Activated gamma-delta T cell treated with Interleukin-2 at 50 U/mL for 16 hours (primary cell): ENCODE measurements around the gene CCDC85B.
A peak's percentile ranks its signal among the peaks of the same experiment; 100 is the strongest.

Experiments used
- DNase-seq: peaks from one replicate; pipeline ENCODE4 v3.0.0-alpha.2; 2020

The CCDC85B gene

GRCh38 chr11:65869643-65870306 lies 20.7 kb upstream of the CCDC85B start:
- DNase-seq: no peak

GRCh38 chr11:65870307-65870658 lies 20.2 kb upstream of the CCDC85B start:
- DNase-seq: no peak

DNA sequence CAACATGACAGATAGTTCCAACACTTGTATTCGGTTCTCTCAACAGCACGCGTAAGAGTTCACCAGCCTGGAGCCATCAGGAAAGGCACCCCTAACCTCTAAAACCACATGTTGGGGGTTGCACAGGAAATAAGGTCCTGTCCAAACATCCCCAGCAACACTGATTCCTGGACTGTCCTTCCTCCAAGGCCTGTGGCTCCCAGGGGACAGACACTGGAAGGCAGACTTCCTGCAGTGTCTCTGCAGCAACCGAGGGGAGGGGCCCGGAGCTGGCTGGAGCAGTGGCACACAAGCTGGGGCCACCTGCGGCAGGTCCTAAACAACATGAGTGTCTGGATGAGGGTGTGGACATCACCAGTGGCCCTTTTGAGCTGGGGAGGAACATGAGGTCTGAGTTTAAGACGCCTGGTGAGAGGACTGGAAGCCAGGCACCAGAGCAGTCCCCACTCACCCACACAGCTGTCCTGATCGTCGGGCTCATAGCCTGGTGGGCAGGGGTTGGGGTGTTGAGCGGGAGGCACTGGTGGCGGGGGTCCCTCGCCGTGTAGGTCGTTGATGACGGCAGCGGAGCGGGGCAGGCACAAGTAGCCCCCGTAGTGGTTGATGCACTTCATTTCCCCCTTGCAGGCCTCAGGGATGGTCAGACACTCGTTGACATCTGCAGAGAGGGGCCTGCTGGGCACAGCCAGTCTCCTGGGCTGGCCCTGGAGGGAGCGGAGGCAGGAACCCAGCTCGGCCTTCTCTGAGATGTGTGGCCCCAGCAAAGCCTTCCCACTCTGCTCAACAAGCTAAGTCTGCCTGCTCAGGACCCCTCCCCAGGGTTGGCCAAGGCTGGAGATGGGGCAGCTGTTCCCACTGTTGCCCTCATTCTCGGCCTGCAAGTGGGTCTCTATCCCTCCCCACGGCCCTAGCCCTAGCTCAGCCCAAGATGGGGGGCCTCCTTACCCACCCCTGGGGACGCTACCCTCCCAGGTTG lies 19.5 kb upstream of the CCDC85B start:
- DNase-seq: no peak

- no peak for DNase-seq
Measured at GRCh38 chr11:65871811-65872548, 18.5 kb upstream of the CCDC85B start.

- DNase-seq: no peak
Measured at GRCh38 chr11:65872586-65873317, 17.7 kb upstream of the CCDC85B start, which contains the start of gene EFEMP2. TSS of gene EFEMP2 (minus strand) at chr11:65872800. CDS start at chr11:65872354, 446 bp downstream.

- DNase-seq: peak; percentile 96
Measured at GRCh38 chr11:65873318-65874156, 16.9 kb upstream of the CCDC85B start.

DNA sequence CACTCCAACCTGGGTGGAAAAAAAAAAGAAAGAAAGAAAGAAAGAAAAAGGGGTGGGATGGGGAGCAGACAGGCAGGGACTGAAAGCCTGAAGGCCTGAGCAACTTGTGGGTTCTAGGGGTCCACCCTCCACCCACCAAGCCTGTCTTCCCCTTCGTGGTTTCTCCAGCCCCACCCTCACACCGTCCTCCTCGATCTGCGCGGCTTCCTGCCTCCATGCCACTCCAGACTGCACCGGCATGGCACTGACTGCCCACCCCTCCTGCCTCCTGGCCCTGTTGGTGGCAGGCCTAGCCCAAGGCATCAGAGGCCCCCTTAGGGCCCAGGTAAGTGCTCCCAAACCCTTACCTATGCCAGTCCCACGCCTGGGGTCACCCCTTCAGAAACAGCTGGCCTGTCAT lies 10.9 kb upstream of the CCDC85B start, which contains the start of gene CTSW:
CTSW (plus strand) TSS at position 221 of the 400 bp plus-strand sequence; CDS start at position 239, 18 bp downstream.
- DNase-seq: peak; percentile 56

- no peak for DNase-seq
Measured at GRCh38 chr11:65880027-65880426, 10.4 kb upstream of the CCDC85B start.

- DNase-seq: no peak
Measured at GRCh38 chr11:65880844-65881421, 9.5 kb upstream of the CCDC85B start.

GRCh38 chr11:65882120-65883057 lies 8.1 kb upstream of the CCDC85B start:
- no peak for DNase-seq

GRCh38 chr11:65883058-65883761 lies 7.3 kb upstream of the CCDC85B start:
- no peak for DNase-seq

DNA sequence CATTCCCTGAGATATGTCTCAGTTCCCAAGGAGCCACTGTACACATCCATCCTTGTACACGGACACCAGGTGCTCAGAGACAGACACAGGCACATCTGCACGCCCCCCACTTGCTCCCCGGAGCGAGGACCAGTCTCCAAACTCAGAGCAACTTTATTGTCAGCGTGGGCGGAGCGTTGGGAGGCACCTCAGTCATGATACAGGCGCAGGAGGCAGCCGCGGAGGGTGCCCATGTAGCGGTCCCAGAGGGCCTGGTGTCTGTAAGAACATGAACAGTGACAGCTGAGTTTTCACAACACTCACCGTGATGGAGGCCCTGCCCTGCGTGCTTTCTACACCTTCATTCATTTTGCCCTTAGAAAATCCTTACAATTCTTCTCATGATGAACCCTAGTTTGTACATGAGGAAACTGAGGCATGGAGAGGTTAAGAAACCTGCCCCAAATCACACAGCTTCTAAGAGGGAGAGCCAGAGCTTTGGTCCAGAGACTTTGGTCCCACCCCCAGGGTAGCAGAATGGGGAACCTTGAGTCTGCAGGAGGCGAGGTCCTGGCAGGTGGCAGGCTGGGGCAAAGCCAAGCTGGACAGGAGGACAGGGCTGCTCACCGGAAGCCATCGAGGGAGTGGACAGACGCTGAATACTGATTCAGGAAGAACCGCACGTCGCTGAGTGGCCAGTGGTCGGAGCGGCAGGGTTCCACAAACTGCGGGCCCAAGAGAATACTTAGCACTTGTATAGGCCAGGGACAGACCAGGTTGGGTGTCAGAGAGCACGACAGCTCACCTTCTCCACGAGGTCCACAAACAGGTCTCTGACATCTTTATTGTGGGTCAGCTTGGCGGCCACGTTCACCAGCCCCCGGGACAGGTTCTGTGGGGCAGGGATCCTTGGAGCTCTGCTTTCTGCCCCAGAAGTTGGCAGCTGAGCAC lies 6.4 kb upstream of the CCDC85B start:
- DNase-seq: no peak

GRCh38 chr11:65884716-65885092 lies 5.8 kb upstream of the CCDC85B start:
- peak; percentile 82 for DNase-seq

DNA sequence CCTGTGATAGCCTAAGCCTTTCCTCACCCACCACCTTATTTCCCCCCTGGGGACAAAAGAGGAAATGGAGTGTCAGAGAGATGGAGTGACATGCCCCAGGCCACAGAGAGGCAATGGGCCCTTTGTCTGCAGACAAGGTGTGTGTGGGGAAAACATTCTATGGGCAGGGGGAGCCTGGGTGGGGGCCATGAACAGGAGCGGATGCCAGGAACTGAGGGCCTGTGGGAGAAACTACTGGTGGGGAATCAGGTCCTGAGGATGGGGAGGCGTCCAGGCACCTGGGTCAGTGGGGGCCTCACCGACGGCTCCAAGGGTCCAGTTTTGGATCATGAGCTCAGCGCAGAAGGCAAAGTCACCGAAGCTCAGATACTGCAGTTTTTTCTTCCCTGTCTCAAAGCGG lies 5.2 kb upstream of the CCDC85B start:
- DNase-seq: no peak

- no peak for DNase-seq
Measured at GRCh38 chr11:65885808-65886536, 4.5 kb upstream of the CCDC85B start.

- DNase-seq: no peak
Measured at GRCh38 chr11:65886826-65887722, 3.4 kb upstream of the CCDC85B start.
